OCI-LY7 (cell line): Measurements from ENCODE around the gene TTI1. TPM values are rescaled to one million over a fixed set of nuclear protein-coding genes. Genes with fewer than 3 reads are reported as not detected.

Source experiments
- BruUV-seq: library from RNA; stranded (reverse); fragments of 400-500 nt; replicated peaks from 2 replicates; lab custom pipeline; 2021; lab: Mats Ljungman, UMichigan
- CTCF ChIA-PET: fragments of 300-600 bp; sonication (Branson Sonifier 250); formaldehyde crosslinking; loops from one replicate; lab custom pipeline; 2022; ENCODE audit warnings: antibody characterized with exemption; ENCODE audit not compliant: unreplicated experiment; lab: Charles Lee
- POLR2A ChIA-PET: fragments of 300-600 bp; sonication (Branson Sonifier 250); formaldehyde crosslinking; loops from one replicate; lab custom pipeline; 2022; ENCODE audit warnings: antibody characterized with exemption; lab: Charles Lee
- DNase-seq: peaks from one replicate; pipeline ENCODE4 v3.0.0-alpha.2; 2015; ENCODE audit warnings: low spot score
- H2AFZ ChIP-seq: fragments of 200-600 bp; sonication (generic), shearing (Covaris generic); 2 replicates; pipeline ENCODE4 v1.6.1; 2014; ENCODE audit warnings: mild to moderate bottlenecking, antibody characterized with exemption, low read length, moderate library complexity
- H3K27ac ChIP-seq: fragments of 200-600 bp; sonication (generic); 2 replicates; pipeline ENCODE4 v1.5.1; 2014; ENCODE audit warnings: mixed run types, low read depth, mild to moderate bottlenecking, moderate library complexity, low read length, inconsistent platforms; ENCODE audit not compliant: poor library complexity, severe bottlenecking
- H3K36me3 ChIP-seq: fragments of 200-600 bp; sonication (generic); 2 replicates; pipeline ENCODE4 v1.6.1; 2014; ENCODE audit warnings: mild to moderate bottlenecking, antibody characterized with exemption, low read length, moderate library complexity, mixed read lengths; ENCODE audit not compliant: insufficient read depth
- H3K4me1 ChIP-seq: fragments of 200-600 bp; sonication (generic); 2 replicates; pipeline ENCODE4 v1.5.1; 2014; ENCODE audit warnings: mild to moderate bottlenecking, low read length; ENCODE audit not compliant: insufficient read depth, poor library complexity, severe bottlenecking
- H3K4me2 ChIP-seq: fragments of 200-600 bp; sonication (generic); 2 replicates; pipeline ENCODE4 v1.6.1; 2014; ENCODE audit warnings: mild to moderate bottlenecking, low read length
- H3K4me3 ChIP-seq: fragments of 200-600 bp; sonication (generic); 2 replicates; pipeline ENCODE4 v1.5.1; 2014; ENCODE audit warnings: mild to moderate bottlenecking, low read depth, low read length; ENCODE audit not compliant: poor library complexity, severe bottlenecking
- H3K79me2 ChIP-seq: fragments of 200-600 bp; sonication (generic); 2 replicates; pipeline ENCODE4 v1.6.1; 2016; ENCODE audit warnings: low read depth, mild to moderate bottlenecking, low read length, moderate library complexity, mixed read lengths; ENCODE audit not compliant: insufficient read depth
- H3K9me2 ChIP-seq: fragments of 200-600 bp; sonication (generic); 2 replicates; pipeline ENCODE4 v1.6.1; 2016; ENCODE audit warnings: mild to moderate bottlenecking, low read length, mixed read lengths; ENCODE audit not compliant: insufficient read depth
- H3K9me3 ChIP-seq: fragments of 200-600 bp; sonication (generic); 2 replicates; pipeline ENCODE4 v1.6.1; 2014; ENCODE audit warnings: mild to moderate bottlenecking, mixed run types, low read length, mixed read lengths
- H4K20me1 ChIP-seq: fragments of 200-600 bp; sonication (generic); 2 replicates; pipeline ENCODE4 v1.6.1; 2014; ENCODE audit warnings: mild to moderate bottlenecking, antibody characterized with exemption, low read length, moderate library complexity, mixed read lengths; ENCODE audit not compliant: insufficient read depth
- EZH2phosphoT487 ChIP-seq: fragments of 200-600 bp; sonication (generic); IDR thresholded peaks from 2 replicates; pipeline ENCODE4 v1.6.1; 2018; ENCODE audit warnings: low read depth, borderline replicate concordance, mild to moderate bottlenecking, mixed run types, antibody characterized with exemption, low read length, moderate library complexity, mixed read lengths
- intact Hi-C: fragments of 100-400 bp; cut with micrococcal nuclease; formaldehyde crosslinking; loops from one replicate; pipeline ENCODE4 v1.10.0; 2022; ENCODE audit not compliant: unreplicated experiment
- total RNA-seq, 2 experiments: library from RNA; depleted of rRNA in 1 of 2; stranded (reverse); fragments of >200 nt in 1 of 2; shearing (Covaris generic) in 1 of 2; gene quantifications; 2 replicates each; pipeline ENCODE4 v1.2.3, GENCODE V29; 2014 to 2022
- TF ChIP-seq, protein P1 (sequence below): fragments of 200-600 bp; sonication (generic); conservative IDR thresholded peaks from 2 replicates; pipeline ENCODE4 v1.5.1; 2014; ENCODE audit warnings: mild to moderate bottlenecking, antibody characterized with exemption, low read length, moderate library complexity, mixed read lengths

Gene TTI1
- total RNA-seq, 2 experiments from 2014 or later: 22.4 to 28.7 TPM

GRCh38 chr20:37973059-37973910 lies 60.0 kb downstream of the TTI1 start:
- DNase-seq: no peak
- H3K9me3 ChIP-seq: no peaks in the 10 kb centered on the region
- no peak overlapping the region for H3K27ac ChIP-seq
- no peaks in the 10 kb centered on the region for H3K36me3 ChIP-seq
- H3K9me2 ChIP-seq: no peaks in the 10 kb centered on the region
- intact Hi-C loops: no loop called here
- TF ChIP-seq EZH2phosphoT487: no peak
- TF ChIP-seq, protein P1, sequence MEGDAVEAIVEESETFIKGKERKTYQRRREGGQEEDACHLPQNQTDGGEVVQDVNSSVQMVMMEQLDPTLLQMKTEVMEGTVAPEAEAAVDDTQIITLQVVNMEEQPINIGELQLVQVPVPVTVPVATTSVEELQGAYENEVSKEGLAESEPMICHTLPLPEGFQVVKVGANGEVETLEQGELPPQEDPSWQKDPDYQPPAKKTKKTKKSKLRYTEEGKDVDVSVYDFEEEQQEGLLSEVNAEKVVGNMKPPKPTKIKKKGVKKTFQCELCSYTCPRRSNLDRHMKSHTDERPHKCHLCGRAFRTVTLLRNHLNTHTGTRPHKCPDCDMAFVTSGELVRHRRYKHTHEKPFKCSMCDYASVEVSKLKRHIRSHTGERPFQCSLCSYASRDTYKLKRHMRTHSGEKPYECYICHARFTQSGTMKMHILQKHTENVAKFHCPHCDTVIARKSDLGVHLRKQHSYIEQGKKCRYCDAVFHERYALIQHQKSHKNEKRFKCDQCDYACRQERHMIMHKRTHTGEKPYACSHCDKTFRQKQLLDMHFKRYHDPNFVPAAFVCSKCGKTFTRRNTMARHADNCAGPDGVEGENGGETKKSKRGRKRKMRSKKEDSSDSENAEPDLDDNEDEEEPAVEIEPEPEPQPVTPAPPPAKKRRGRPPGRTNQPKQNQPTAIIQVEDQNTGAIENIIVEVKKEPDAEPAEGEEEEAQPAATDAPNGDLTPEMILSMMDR: no peak
- H2AFZ ChIP-seq: no peak overlapping the region
- H4K20me1 ChIP-seq: no peaks in the 10 kb centered on the region
- no peak overlapping the region for H3K4me2 ChIP-seq
- BruUV-seq: no TSS peak
- no peak overlapping the region for H3K4me3 ChIP-seq
- ChIA-PET POLR2A (interaction anchor here (0.6 kb wide), 1 partner anchor 422 kb away, joined by 4 read pairs; no protein-coding TSS in a partner anchor), CTCF (no interaction called here)
- H3K4me1 ChIP-seq: no peaks in the 10 kb centered on the region
- no peaks in the 10 kb centered on the region for H3K79me2 ChIP-seq

- no peak overlapping the region for H2AFZ ChIP-seq
These were observed 60.8 kb downstream of the TTI1 start for GRCh38 chr20:37972256-37973058.

More at GRCh38 chr20:37972256-37973058, 60.8 kb downstream of the TTI1 start:
- Histone ChIP-seq H3K4me3 (no peak overlapping the region), H3K36me3 (no peaks in the 10 kb centered on the region), H3K9me2 (no peaks in the 10 kb centered on the region), H3K79me2 (no peaks in the 10 kb centered on the region), H3K27ac (no peak overlapping the region), H3K4me1 (no peaks in the 10 kb centered on the region), H3K9me3 (no peaks in the 10 kb centered on the region), H3K4me2 (no peak overlapping the region), H4K20me1 (no peaks in the 10 kb centered on the region)
- intact Hi-C loops: no loop called here
- no TSS peak for BruUV-seq
- CTCF ChIA-PET: no interaction called here
- no peak for DNase-seq
- POLR2A ChIA-PET: interaction anchor here (0.6 kb wide), 1 partner anchor 194 kb away, joined by 3 read pairs; no protein-coding TSS in a partner anchor
- TF ChIP-seq, protein P1: no peak
- TF ChIP-seq EZH2phosphoT487: no peak
